Measurements from ENCODE around the gene SLC1A5. TPM values are rescaled to one million over a fixed set of nuclear protein-coding genes. Genes with fewer than 3 reads are reported as not detected.
A peak's percentile ranks its signal among the peaks of the same experiment; 100 is the strongest.

Gene SLC1A5
- total RNA-seq, 1 experiment from 2014 or later: 116 TPM

DNA sequence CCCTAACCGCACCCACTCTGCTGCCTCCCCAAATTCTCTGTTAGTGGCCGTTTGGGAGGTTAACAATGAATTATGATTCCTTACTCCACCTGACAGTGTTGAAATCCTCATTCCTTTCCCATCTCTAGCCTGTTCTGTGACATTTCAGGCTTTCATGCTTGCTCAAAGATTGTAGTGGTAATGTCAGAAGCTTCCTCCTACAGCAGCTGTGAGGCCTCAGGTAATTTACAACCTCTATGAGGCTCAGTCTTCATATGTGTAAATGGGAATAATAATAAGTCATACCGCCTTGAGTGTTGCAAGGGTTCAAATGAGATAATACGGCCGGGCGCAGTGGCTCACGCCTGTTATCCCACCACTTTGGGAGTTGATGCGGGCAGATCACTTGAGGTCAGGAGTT, 977 bp upstream of the SLC1A5 start:
- Histone ChIP-seq H3K27me3 (ENCODE audit: low read length) (no peaks in the 10 kb centered on the region), H3K4me3 (ENCODE audit: low read length) (no peak overlapping the region), H3K4me1 (ENCODE audit: low read length) (peaks cover 20% of the 10 kb centered on the region), H3K4me2 (ENCODE audit: low read depth, low read length, poor library complexity, severe bottlenecking) (no peak overlapping the region), H3K9ac (ENCODE audit: low read length) (no peak overlapping the region), H2AFZ (ENCODE audit: low read length) (no peak overlapping the region), H3K9me3 (ENCODE audit: low read length) (no peaks in the 10 kb centered on the region), H3K27ac (ENCODE audit: low read length) (no peak overlapping the region), H3K36me3 (ENCODE audit: insufficient read depth, low read length) (peaks cover 6% of the 10 kb centered on the region), H4K20me1 (ENCODE audit: insufficient read depth, low read depth, low read length) (peaks cover 27% of the 10 kb centered on the region), H3K79me2 (ENCODE audit: low read length) (peaks cover 40% of the 10 kb centered on the region), H3K9me2 (replicated peaks; ENCODE audit: insufficient read depth, low read length) (no peaks in the 10 kb centered on the region)
- peak; percentile 36 for DNase-seq

DNA sequence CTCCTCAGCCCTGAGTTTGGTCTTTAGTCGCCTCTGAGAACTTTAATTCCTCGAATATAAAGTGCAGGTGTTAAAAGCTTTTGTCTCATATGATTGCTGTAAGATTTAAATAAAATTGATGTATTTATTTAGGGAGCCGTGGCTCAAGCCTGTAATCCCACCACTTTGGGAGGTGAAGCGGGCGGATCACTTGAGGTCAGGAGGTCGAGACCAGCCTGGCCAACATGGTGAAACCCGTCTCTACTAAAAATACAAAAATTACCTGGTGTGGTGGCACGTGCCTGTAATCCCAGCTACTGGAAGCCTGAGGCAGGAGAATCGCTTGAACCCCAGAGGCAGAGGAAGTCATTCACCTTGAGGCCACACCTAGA, 559 bp upstream of the SLC1A5 start:
- no peak overlapping the region for H3K4me3 ChIP-seq (ENCODE audit: low read length)
- H3K9me2 ChIP-seq (replicated peaks; ENCODE audit: insufficient read depth, low read length): no peaks in the 10 kb centered on the region
- DNase-seq: no peak
- peaks cover 44% of the 10 kb centered on the region for H3K79me2 ChIP-seq (ENCODE audit: low read length)
- peaks cover 10% of the 10 kb centered on the region for H3K36me3 ChIP-seq (ENCODE audit: insufficient read depth, low read length)
- no peaks in the 10 kb centered on the region for H3K27me3 ChIP-seq (ENCODE audit: low read length)
- no peak overlapping the region for H2AFZ ChIP-seq (ENCODE audit: low read length)
- H3K9ac ChIP-seq (ENCODE audit: low read length): no peak overlapping the region
- no peaks in the 10 kb centered on the region for H3K9me3 ChIP-seq (ENCODE audit: low read length)
- H3K4me2 ChIP-seq (ENCODE audit: low read depth, low read length, poor library complexity, severe bottlenecking): no peak overlapping the region
- H4K20me1 ChIP-seq (ENCODE audit: insufficient read depth, low read depth, low read length): peaks cover 31% of the 10 kb centered on the region
- H3K27ac ChIP-seq (ENCODE audit: low read length): no peak overlapping the region
- H3K4me1 ChIP-seq (ENCODE audit: low read length): peaks cover 24% of the 10 kb centered on the region

DNA sequence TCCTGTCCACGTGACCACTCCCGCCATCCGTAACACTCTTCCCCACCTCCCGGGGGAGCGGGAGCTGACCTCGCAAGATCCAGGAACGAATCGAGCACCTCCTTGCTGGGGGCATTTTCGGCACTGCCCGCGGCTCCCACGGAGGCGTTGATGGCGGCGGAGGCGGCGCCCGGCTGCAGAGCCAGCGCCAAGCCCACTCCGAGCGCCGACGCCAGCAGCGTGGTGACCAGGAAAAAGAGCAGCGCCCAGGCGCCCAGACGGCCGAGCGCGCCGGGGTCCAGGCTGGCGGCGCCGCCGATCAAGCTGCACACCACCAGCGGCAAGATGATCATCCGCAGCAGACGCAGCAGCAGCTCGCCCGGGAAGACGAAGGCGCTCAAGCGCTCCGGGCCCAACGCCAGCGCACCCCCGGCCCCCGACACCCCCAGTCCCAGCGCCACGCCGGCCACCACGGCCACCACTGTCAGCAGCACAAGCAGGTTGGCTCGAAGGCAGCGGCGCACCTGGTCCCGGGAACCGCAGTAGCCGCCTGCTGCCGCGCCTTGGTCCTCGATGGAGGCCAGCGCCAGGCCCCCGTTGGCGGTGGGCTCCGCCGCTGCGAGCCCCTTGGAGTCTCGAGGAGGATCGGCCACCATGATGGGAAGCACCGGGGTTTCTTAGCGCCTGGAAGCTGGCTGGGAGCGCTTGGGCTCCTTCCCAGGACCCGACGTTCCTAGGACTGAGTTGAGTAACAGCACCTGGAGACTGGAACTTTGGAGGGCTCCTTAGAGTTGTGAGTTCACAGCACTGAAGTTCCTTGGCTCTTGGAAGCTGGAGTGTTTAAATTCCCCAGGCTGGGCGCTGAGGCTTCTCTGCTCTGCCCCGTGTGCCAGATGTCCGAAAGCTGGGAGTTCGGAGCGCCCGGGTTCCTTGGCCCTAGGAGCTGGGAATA, 798 bp downstream of the SLC1A5 start:
- Histone ChIP-seq H3K79me2 (ENCODE audit: low read length) (peaks cover 56% of the 10 kb centered on the region), H3K27ac (ENCODE audit: low read length) (peak overlapping the region; percentile 88), H2AFZ (ENCODE audit: low read length) (no peak overlapping the region), H3K4me3 (ENCODE audit: low read length) (peak overlapping the region; percentile 92), H3K9ac (ENCODE audit: low read length) (peak overlapping the region; percentile 87), H3K36me3 (ENCODE audit: insufficient read depth, low read length) (peaks cover 22% of the 10 kb centered on the region), H3K9me3 (ENCODE audit: low read length) (no peaks in the 10 kb centered on the region), H3K27me3 (ENCODE audit: low read length) (no peaks in the 10 kb centered on the region), H3K9me2 (replicated peaks; ENCODE audit: insufficient read depth, low read length) (no peaks in the 10 kb centered on the region), H3K4me1 (ENCODE audit: low read length) (peaks cover 28% of the 10 kb centered on the region), H3K4me2 (ENCODE audit: low read depth, low read length, poor library complexity, severe bottlenecking) (peak overlapping the region; percentile 75), H4K20me1 (ENCODE audit: insufficient read depth, low read depth, low read length) (peaks cover 40% of the 10 kb centered on the region)
- peak; percentile 66 for DNase-seq

DNA sequence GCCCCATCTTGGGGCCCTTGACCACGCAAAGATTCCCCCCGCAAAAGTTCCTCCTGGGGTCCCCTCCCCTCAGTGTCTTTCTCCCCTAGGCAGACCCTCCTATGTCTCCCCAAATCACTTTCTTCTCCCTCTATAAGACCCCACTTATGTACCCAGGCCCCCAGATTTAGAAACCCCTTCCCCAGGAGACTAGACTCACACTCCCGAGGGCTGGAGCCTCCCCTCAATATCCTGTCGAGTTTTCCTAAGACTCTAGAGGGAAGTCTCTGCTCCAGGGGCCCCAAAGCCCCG, 1.4 kb downstream of the SLC1A5 start:
- Histone ChIP-seq H3K79me2 (ENCODE audit: low read length) (peaks cover 59% of the 10 kb centered on the region), H3K9me2 (replicated peaks; ENCODE audit: insufficient read depth, low read length) (no peaks in the 10 kb centered on the region), H4K20me1 (ENCODE audit: insufficient read depth, low read depth, low read length) (peaks cover 44% of the 10 kb centered on the region), H3K4me1 (ENCODE audit: low read length) (peaks cover 28% of the 10 kb centered on the region), H3K27me3 (ENCODE audit: low read length) (no peaks in the 10 kb centered on the region), H3K9me3 (ENCODE audit: low read length) (no peaks in the 10 kb centered on the region), H2AFZ (ENCODE audit: low read length) (no peak overlapping the region), H3K4me2 (ENCODE audit: low read depth, low read length, poor library complexity, severe bottlenecking) (peak overlapping the region; percentile 75), H3K27ac (ENCODE audit: low read length) (peak overlapping the region; percentile 88), H3K9ac (ENCODE audit: low read length) (peak overlapping the region; percentile 87), H3K4me3 (ENCODE audit: low read length) (peak overlapping the region; percentile 92), H3K36me3 (ENCODE audit: insufficient read depth, low read length) (peaks cover 26% of the 10 kb centered on the region)
- DNase-seq: no peak

DNA sequence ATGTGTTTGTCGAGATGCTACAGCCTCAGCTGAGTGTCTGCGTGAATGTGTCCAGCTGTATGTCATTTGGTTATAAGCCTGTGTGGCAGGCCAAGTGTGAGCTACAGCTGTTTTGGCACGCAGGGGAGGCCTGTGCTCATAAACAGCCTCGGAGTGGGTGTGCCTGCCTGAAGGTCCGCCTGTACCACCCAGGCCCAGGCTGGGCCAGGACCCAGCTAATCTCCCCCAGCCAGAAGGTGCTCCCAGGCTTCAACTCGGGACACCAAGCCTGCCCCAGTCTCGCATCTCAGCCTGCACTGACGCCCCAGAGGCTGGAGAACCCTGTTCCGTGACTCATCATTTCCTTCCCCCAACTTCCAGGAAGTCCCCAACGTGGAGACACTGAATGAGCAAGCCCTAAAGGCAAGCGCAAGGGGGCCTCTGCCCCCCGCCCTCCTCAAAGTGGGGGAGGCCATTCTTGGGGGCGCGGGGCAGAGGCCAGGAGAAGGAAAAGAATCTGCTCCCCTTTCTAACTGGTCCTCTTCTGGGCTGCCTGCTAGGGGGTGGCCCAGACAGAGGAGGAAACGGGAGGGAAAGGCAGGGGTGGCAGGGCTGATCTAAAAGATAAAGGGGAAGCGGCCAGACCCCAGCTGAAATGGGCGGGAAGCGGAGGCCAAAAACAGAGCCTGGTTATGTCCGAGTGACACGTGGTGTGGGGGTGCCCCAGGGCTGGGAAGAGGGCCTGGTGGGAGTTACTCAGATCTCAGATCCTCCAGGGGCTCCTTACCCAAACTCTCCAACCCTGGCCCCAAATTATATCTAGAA, 2.0 kb downstream of the SLC1A5 start:
- peaks cover 28% of the 10 kb centered on the region for H3K4me1 ChIP-seq (ENCODE audit: low read length)
- peak; percentile 84 for DNase-seq
- no peaks in the 10 kb centered on the region for H3K9me2 ChIP-seq (replicated peaks; ENCODE audit: insufficient read depth, low read length)
- H3K27me3 ChIP-seq (ENCODE audit: low read length): no peaks in the 10 kb centered on the region
- H2AFZ ChIP-seq (ENCODE audit: low read length): no peak overlapping the region
- H3K9ac ChIP-seq (ENCODE audit: low read length): peak overlapping the region; percentile 87
- peaks cover 61% of the 10 kb centered on the region for H3K79me2 ChIP-seq (ENCODE audit: low read length)
- H3K27ac ChIP-seq (ENCODE audit: low read length): peak overlapping the region; percentile 88
- peaks cover 44% of the 10 kb centered on the region for H4K20me1 ChIP-seq (ENCODE audit: insufficient read depth, low read depth, low read length)
- peak overlapping the region; percentile 75 for H3K4me2 ChIP-seq (ENCODE audit: low read depth, low read length, poor library complexity, severe bottlenecking)
- peaks cover 31% of the 10 kb centered on the region for H3K36me3 ChIP-seq (ENCODE audit: insufficient read depth, low read length)
- H3K9me3 ChIP-seq (ENCODE audit: low read length): no peaks in the 10 kb centered on the region
- peak overlapping the region; percentile 92 for H3K4me3 ChIP-seq (ENCODE audit: low read length)

DNA sequence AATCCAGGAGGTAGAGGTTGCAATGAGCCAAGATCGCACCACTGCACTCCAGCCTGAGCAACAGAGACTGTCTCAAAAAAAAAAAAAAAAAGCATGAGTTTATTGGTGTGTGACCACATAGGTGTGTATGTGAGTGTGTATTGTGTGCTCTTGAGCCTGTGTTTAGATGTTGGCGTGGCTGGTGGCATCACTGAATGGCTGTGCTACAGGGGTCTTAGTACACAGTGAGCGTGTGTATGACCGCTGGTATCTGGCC, 2.5 kb downstream of the SLC1A5 start:
- H3K9ac ChIP-seq (ENCODE audit: low read length): peak overlapping the region; percentile 87
- peaks cover 28% of the 10 kb centered on the region for H3K4me1 ChIP-seq (ENCODE audit: low read length)
- H3K4me3 ChIP-seq (ENCODE audit: low read length): peak overlapping the region; percentile 92
- no peak for DNase-seq
- H3K27me3 ChIP-seq (ENCODE audit: low read length): no peaks in the 10 kb centered on the region
- H3K36me3 ChIP-seq (ENCODE audit: insufficient read depth, low read length): peaks cover 31% of the 10 kb centered on the region
- H3K9me3 ChIP-seq (ENCODE audit: low read length): no peaks in the 10 kb centered on the region
- peaks cover 62% of the 10 kb centered on the region for H3K79me2 ChIP-seq (ENCODE audit: low read length)
- H3K4me2 ChIP-seq (ENCODE audit: low read depth, low read length, poor library complexity, severe bottlenecking): peak overlapping the region; percentile 75
- H3K27ac ChIP-seq (ENCODE audit: low read length): peak overlapping the region; percentile 88
- no peaks in the 10 kb centered on the region for H3K9me2 ChIP-seq (replicated peaks; ENCODE audit: insufficient read depth, low read length)
- peaks cover 44% of the 10 kb centered on the region for H4K20me1 ChIP-seq (ENCODE audit: insufficient read depth, low read depth, low read length)
- no peak overlapping the region for H2AFZ ChIP-seq (ENCODE audit: low read length)

DNA sequence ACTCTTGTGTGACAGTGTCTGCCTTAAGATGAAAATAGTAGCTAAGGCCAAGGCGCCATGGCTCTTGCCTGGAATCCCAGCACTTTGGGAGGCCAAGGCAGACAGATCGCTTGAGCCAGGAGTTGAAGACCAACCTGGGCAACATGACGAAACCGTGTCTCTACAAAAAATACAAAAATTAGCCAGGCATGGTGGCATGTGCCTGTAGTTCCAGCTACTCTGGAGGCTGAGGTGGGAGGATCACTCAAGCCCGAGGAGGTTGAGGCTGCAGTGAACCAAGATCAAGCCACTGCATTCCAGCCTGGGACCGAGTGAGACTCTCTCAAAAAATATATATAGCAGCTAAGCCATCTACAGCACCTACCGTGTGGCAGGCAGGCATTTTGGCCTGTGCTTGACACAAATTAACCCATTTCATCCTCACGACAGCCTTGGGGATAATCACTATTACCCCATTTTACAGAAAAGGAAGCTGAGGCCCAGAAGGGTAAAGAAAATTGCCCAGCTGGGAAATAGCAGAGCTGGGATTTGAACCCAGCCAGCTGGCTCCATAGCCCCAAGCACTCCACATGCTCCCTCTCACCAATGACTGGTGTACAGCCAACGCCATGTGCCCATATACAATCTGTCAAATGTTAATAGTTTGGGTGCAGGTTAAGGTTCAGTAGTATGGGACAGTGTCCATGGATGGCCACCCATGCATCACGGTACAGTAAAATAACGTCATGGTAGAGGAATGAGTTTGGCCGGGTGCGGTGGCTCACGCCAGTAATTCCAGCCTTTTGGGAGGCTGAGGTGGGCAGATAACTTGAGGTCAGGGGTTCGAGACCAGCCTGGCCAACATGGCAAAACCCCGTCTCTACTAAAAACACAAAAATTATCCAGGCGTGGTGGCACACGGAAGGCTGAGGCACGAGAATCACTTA, 3.1 kb downstream of the SLC1A5 start:
- peaks cover 44% of the 10 kb centered on the region for H4K20me1 ChIP-seq (ENCODE audit: insufficient read depth, low read depth, low read length)
- peaks cover 31% of the 10 kb centered on the region for H3K36me3 ChIP-seq (ENCODE audit: insufficient read depth, low read length)
- H3K9me3 ChIP-seq (ENCODE audit: low read length): no peaks in the 10 kb centered on the region
- H3K79me2 ChIP-seq (ENCODE audit: low read length): peaks cover 62% of the 10 kb centered on the region
- peak overlapping the region; percentile 75 for H3K4me2 ChIP-seq (ENCODE audit: low read depth, low read length, poor library complexity, severe bottlenecking)
- DNase-seq: peak; percentile 43
- no peaks in the 10 kb centered on the region for H3K27me3 ChIP-seq (ENCODE audit: low read length)
- H2AFZ ChIP-seq (ENCODE audit: low read length): no peak overlapping the region
- H3K9ac ChIP-seq (ENCODE audit: low read length): peak overlapping the region; percentile 87
- H3K9me2 ChIP-seq (replicated peaks; ENCODE audit: insufficient read depth, low read length): no peaks in the 10 kb centered on the region
- peaks cover 28% of the 10 kb centered on the region for H3K4me1 ChIP-seq (ENCODE audit: low read length)
- peak overlapping the region; percentile 92 for H3K4me3 ChIP-seq (ENCODE audit: low read length)
- peak overlapping the region; percentile 88 for H3K27ac ChIP-seq (ENCODE audit: low read length)
